Measurements from ENCODE around the gene FBXO11.

The FBXO11 gene

GRCh38 chr2:47833516-47833968, 72.8 kb downstream of the FBXO11 start:
- H3K36me3 Mint-ChIP-seq: peaks cover 12% of the 10 kb centered on the region
- peaks cover under 1% of the 10 kb centered on the region for H3K4me1 Mint-ChIP-seq
- no peak overlapping the region for H3K27ac Mint-ChIP-seq
- H3K4me3 Mint-ChIP-seq: no peak overlapping the region
- H3K9me3 Mint-ChIP-seq: no peaks in the 10 kb centered on the region
- no peaks in the 10 kb centered on the region for H3K27me3 Mint-ChIP-seq

GRCh38 chr2:47822518-47822917, 83.8 kb downstream of the FBXO11 start:
- Mint-ChIP-seq H3K27me3 (no peaks in the 10 kb centered on the region), H3K36me3 (peaks cover 9% of the 10 kb centered on the region), H3K27ac (peak overlapping the region; percentile 35), H3K9me3 (no peaks in the 10 kb centered on the region), H3K4me3 (no peak overlapping the region), H3K4me1 (peaks cover 3% of the 10 kb centered on the region)

- Mint-ChIP-seq H3K9me3 (no peaks in the 10 kb centered on the region), H3K27me3 (no peaks in the 10 kb centered on the region), H3K4me3 (no peak overlapping the region), H3K36me3 (peaks cover 7% of the 10 kb centered on the region), H3K27ac (no peak overlapping the region), H3K4me1 (peaks cover 3% of the 10 kb centered on the region)
These were observed 86.5 kb downstream of the FBXO11 start for GRCh38 chr2:47819834-47820233.

- H3K36me3 Mint-ChIP-seq: peaks cover 9% of the 10 kb centered on the region
- H3K9me3 Mint-ChIP-seq: no peaks in the 10 kb centered on the region
- H3K4me1 Mint-ChIP-seq: peaks cover 3% of the 10 kb centered on the region
- no peaks in the 10 kb centered on the region for H3K27me3 Mint-ChIP-seq
- no peak overlapping the region for H3K27ac Mint-ChIP-seq
- H3K4me3 Mint-ChIP-seq: no peak overlapping the region
These were observed 87.5 kb downstream of the FBXO11 start for GRCh38 chr2:47818777-47819176.

- Mint-ChIP-seq H3K27ac (no peak overlapping the region), H3K4me3 (no peak overlapping the region), H3K27me3 (no peaks in the 10 kb centered on the region), H3K36me3 (peaks cover 10% of the 10 kb centered on the region), H3K9me3 (no peaks in the 10 kb centered on the region), H3K4me1 (peaks cover 3% of the 10 kb centered on the region)
These were observed 90.5 kb downstream of the FBXO11 start for GRCh38 chr2:47815764-47816163.

GRCh38 chr2:47811668-47812067, 94.6 kb downstream of the FBXO11 start:
- Mint-ChIP-seq H3K4me1 (peaks cover 5% of the 10 kb centered on the region), H3K4me3 (no peak overlapping the region), H3K27me3 (no peaks in the 10 kb centered on the region), H3K27ac (peak overlapping the region; percentile 0), H3K9me3 (no peaks in the 10 kb centered on the region), H3K36me3 (peaks cover 14% of the 10 kb centered on the region)

GRCh38 chr2:47810850-47811249, 95.4 kb downstream of the FBXO11 start:
- no peaks in the 10 kb centered on the region for H3K9me3 Mint-ChIP-seq
- peaks cover 5% of the 10 kb centered on the region for H3K4me1 Mint-ChIP-seq
- peak overlapping the region; percentile 73 for H3K27ac Mint-ChIP-seq
- peaks cover 19% of the 10 kb centered on the region for H3K36me3 Mint-ChIP-seq
- H3K27me3 Mint-ChIP-seq: no peaks in the 10 kb centered on the region
- no peak overlapping the region for H3K4me3 Mint-ChIP-seq

- no peak overlapping the region for H3K27ac Mint-ChIP-seq
- H3K4me1 Mint-ChIP-seq: peaks cover 5% of the 10 kb centered on the region
- peaks cover 24% of the 10 kb centered on the region for H3K36me3 Mint-ChIP-seq
- no peaks in the 10 kb centered on the region for H3K9me3 Mint-ChIP-seq
- no peak overlapping the region for H3K4me3 Mint-ChIP-seq
- H3K27me3 Mint-ChIP-seq: no peaks in the 10 kb centered on the region
These were observed 96.4 kb downstream of the FBXO11 start for GRCh38 chr2:47809903-47810302.

- Mint-ChIP-seq H3K27ac (no peak overlapping the region), H3K4me3 (no peak overlapping the region), H3K9me3 (peaks cover under 1% of the 10 kb centered on the region), H3K27me3 (no peaks in the 10 kb centered on the region), H3K4me1 (peaks cover 5% of the 10 kb centered on the region), H3K36me3 (peaks cover 29% of the 10 kb centered on the region)
These were observed 97.7 kb downstream of the FBXO11 start for GRCh38 chr2:47808614-47809013.

- peaks cover 7% of the 10 kb centered on the region for H3K9me3 Mint-ChIP-seq
- peaks cover 5% of the 10 kb centered on the region for H3K4me1 Mint-ChIP-seq
- no peak overlapping the region for H3K4me3 Mint-ChIP-seq
- no peak overlapping the region for H3K27ac Mint-ChIP-seq
- peaks cover 39% of the 10 kb centered on the region for H3K36me3 Mint-ChIP-seq
- H3K27me3 Mint-ChIP-seq: no peaks in the 10 kb centered on the region
These were observed 100.4 kb downstream of the FBXO11 start for GRCh38 chr2:47805850-47806249.

GRCh38 chr2:47803770-47804169, 102.5 kb downstream of the FBXO11 start:
- Mint-ChIP-seq H3K9me3 (peaks cover 7% of the 10 kb centered on the region), H3K27me3 (no peaks in the 10 kb centered on the region), H3K27ac (no peak overlapping the region), H3K4me3 (no peak overlapping the region), H3K36me3 (peaks cover 52% of the 10 kb centered on the region), H3K4me1 (peaks cover 5% of the 10 kb centered on the region)

GRCh38 chr2:47803363-47803762, 102.9 kb downstream of the FBXO11 start:
- Mint-ChIP-seq H3K27ac (peak overlapping the region; percentile 55), H3K4me3 (no peak overlapping the region), H3K36me3 (peaks cover 55% of the 10 kb centered on the region), H3K27me3 (no peaks in the 10 kb centered on the region), H3K4me1 (peaks cover 7% of the 10 kb centered on the region), H3K9me3 (peaks cover 7% of the 10 kb centered on the region)

GRCh38 chr2:47801118-47801517, 105.2 kb downstream of the FBXO11 start:
- Mint-ChIP-seq H3K4me1 (peaks cover 5% of the 10 kb centered on the region), H3K9me3 (peaks cover 7% of the 10 kb centered on the region), H3K27me3 (no peaks in the 10 kb centered on the region), H3K4me3 (no peak overlapping the region), H3K36me3 (peaks cover 56% of the 10 kb centered on the region), H3K27ac (no peak overlapping the region)

- Mint-ChIP-seq H3K9me3 (peaks cover 7% of the 10 kb centered on the region), H3K4me3 (no peak overlapping the region), H3K27ac (peak overlapping the region; percentile 62), H3K27me3 (no peaks in the 10 kb centered on the region), H3K4me1 (peaks cover 9% of the 10 kb centered on the region), H3K36me3 (peaks cover 46% of the 10 kb centered on the region)
These were observed 107.2 kb downstream of the FBXO11 start for GRCh38 chr2:47799031-47799609.

GRCh38 chr2:47798631-47799030, 107.7 kb downstream of the FBXO11 start:
- peaks cover 7% of the 10 kb centered on the region for H3K9me3 Mint-ChIP-seq
- peaks cover 9% of the 10 kb centered on the region for H3K4me1 Mint-ChIP-seq
- peak overlapping the region; percentile 84 for H3K27ac Mint-ChIP-seq
- no peaks in the 10 kb centered on the region for H3K27me3 Mint-ChIP-seq
- H3K4me3 Mint-ChIP-seq: no peak overlapping the region
- peaks cover 44% of the 10 kb centered on the region for H3K36me3 Mint-ChIP-seq

GRCh38 chr2:47796090-47796697, 110.1 kb downstream of the FBXO11 start:
- H3K27ac Mint-ChIP-seq: no peak overlapping the region
- H3K9me3 Mint-ChIP-seq: no peaks in the 10 kb centered on the region
- no peak overlapping the region for H3K4me3 Mint-ChIP-seq
- peaks cover 33% of the 10 kb centered on the region for H3K36me3 Mint-ChIP-seq
- peaks cover 10% of the 10 kb centered on the region for H3K4me1 Mint-ChIP-seq
- H3K27me3 Mint-ChIP-seq: no peaks in the 10 kb centered on the region

All from activated naive CD4-positive, alpha-beta T cell treated with anti-CD3 and anti-CD28 coated beads, Interleukin-2, amount 50 U/mL, for 24 hours (primary cell).